Measurements from ENCODE around the gene MCF2L. TPM values are rescaled to one million over a fixed set of nuclear protein-coding genes. Genes with fewer than 3 reads are reported as not detected.

MCF2L gene
- total RNA-seq, 1 experiment from 2014 or later: 5.9 TPM

DNA sequence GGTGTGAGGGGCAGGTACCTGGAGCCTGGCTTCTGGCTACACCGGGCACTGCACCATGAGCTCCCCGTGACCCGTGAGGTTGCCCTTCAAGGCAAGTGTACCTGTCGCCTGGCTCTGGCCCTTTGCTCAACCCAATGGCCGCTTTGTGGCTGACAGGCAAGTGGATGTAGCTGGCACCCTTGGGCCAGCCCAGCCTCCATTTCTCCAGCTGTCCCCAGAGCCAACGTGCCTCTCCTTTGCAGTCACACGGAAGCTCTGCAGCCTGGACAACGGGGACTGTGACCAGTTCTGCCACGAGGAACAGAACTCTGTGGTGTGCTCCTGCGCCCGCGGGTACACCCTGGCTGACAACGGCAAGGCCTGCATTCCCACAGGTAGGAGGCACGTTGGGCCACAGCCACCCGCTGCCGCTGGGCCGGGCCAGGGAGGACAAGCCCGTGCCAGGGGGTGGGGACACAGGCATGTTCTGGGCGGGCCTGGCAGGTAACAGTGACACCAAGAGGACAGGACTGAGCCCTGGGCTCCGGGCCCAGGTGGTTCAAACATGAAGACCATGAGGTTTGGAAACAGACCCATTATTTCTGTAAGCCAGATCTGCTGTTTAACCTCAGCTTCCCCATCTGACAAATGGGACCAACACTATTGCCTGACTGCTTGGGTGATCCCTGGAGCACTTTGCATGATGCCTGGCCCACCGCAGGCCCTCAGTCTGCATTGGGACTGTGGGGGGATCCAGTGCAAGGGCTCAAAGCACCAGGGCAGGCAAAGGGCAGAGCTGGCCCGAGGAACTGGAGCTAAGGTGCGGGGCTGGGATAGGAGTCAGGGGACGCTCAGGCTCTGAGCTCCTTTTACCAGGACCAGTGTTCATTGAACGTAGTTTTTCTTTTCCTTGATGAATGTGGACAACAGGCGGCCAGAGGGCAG lies 171.9 kb downstream of the MCF2L start:
- Histone ChIP-seq H3K9me3 (ENCODE audit: low read length) (no peaks in the 10 kb centered on the region), H3K36me3 (ENCODE audit: low read depth, low read length) (no peaks in the 10 kb centered on the region), H3F3A (ENCODE audit: low read length, unreplicated experiment) (no peaks in the 10 kb centered on the region), H3K79me2 (ENCODE audit: low read length) (no peaks in the 10 kb centered on the region), H3K4me2 (ENCODE audit: low read length) (no peak overlapping the region), H3K27me3 (ENCODE audit: low read length) (0 out of 2 replicates have a peak, but pooled peaks cover 3% of the 10 kb centered on the region), H4K20me1 (ENCODE audit: low read length) (no peaks in the 10 kb centered on the region), H3K9ac (ENCODE audit: low read length) (no peak overlapping the region), H3K4me3 (ENCODE audit: low read length) (no peak overlapping the region), H3K9me2 (replicated peaks; ENCODE audit: low read length) (no peaks in the 10 kb centered on the region), H3K4me1 (ENCODE audit: insufficient read depth, low read length) (no peaks in the 10 kb centered on the region), H3K27ac (ENCODE audit: low read length) (no peak overlapping the region), H2AFZ (ENCODE audit: low read length) (no peak overlapping the region)
- TF ChIP-seq EZH2 (IDR thresholded peaks at IDR 0.05; ENCODE audit: low read length, unreplicated experiment) (no peak), EZH2phosphoT487 (IDR thresholded peaks at IDR 0.05; ENCODE audit: borderline replicate concordance, low read length) (no peak)
- TF ChIP-seq, protein P1, sequence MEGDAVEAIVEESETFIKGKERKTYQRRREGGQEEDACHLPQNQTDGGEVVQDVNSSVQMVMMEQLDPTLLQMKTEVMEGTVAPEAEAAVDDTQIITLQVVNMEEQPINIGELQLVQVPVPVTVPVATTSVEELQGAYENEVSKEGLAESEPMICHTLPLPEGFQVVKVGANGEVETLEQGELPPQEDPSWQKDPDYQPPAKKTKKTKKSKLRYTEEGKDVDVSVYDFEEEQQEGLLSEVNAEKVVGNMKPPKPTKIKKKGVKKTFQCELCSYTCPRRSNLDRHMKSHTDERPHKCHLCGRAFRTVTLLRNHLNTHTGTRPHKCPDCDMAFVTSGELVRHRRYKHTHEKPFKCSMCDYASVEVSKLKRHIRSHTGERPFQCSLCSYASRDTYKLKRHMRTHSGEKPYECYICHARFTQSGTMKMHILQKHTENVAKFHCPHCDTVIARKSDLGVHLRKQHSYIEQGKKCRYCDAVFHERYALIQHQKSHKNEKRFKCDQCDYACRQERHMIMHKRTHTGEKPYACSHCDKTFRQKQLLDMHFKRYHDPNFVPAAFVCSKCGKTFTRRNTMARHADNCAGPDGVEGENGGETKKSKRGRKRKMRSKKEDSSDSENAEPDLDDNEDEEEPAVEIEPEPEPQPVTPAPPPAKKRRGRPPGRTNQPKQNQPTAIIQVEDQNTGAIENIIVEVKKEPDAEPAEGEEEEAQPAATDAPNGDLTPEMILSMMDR (conservative IDR thresholded peaks at IDR 0.05; ENCODE audit: low read depth, low read length): no peak
- ATAC-seq: no peak
- BruUV-seq (replicated peaks): no TSS peak
- no peak for DNase-seq
- CTCF ChIA-PET: no interaction called here
- POLR2A ChIA-PET (ENCODE audit: unreplicated experiment): no interaction called here
- intact Hi-C loops (cut with micrococcal nuclease): no loop called here

DNA sequence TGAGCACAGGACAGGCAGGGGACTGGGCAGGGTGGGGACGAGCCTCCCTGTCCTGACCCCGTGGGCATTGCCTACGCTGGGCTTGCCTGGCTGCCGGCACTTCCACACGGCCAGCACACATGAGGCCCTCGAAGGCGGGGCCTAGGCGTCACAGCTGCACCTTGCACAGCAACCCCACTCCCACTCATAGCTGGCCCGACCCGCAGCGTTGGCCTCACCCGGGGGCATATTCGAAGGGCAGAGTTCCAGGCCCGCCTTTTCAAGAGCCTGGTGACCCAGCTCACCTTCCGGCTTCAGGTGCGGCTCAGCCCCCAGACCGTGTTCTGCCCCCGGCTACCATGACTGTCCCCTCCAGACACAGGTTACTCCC lies 172.6 kb downstream of the MCF2L start:
- H3K9ac ChIP-seq (ENCODE audit: low read length): no peak overlapping the region
- no peak overlapping the region for H2AFZ ChIP-seq (ENCODE audit: low read length)
- no peak for ATAC-seq
- no peaks in the 10 kb centered on the region for H3K27me3 ChIP-seq (ENCODE audit: low read length)
- no peak overlapping the region for H3K4me2 ChIP-seq (ENCODE audit: low read length)
- intact Hi-C loops (cut with micrococcal nuclease): no loop called here
- H3K4me1 ChIP-seq (ENCODE audit: insufficient read depth, low read length): no peaks in the 10 kb centered on the region
- H3K79me2 ChIP-seq (ENCODE audit: low read length): no peaks in the 10 kb centered on the region
- POLR2A ChIA-PET (ENCODE audit: unreplicated experiment): no interaction called here
- no peaks in the 10 kb centered on the region for H3K9me2 ChIP-seq (replicated peaks; ENCODE audit: low read length)
- no peaks in the 10 kb centered on the region for H3K36me3 ChIP-seq (ENCODE audit: low read depth, low read length)
- H4K20me1 ChIP-seq (ENCODE audit: low read length): no peaks in the 10 kb centered on the region
- H3K9me3 ChIP-seq (ENCODE audit: low read length): no peaks in the 10 kb centered on the region
- H3K27ac ChIP-seq (ENCODE audit: low read length): no peak overlapping the region
- TF ChIP-seq, protein P1 (conservative IDR thresholded peaks at IDR 0.05; ENCODE audit: low read depth, low read length): no peak
- no peak for TF ChIP-seq EZH2phosphoT487 (IDR thresholded peaks at IDR 0.05; ENCODE audit: borderline replicate concordance, low read length)
- TF ChIP-seq EZH2 (IDR thresholded peaks at IDR 0.05; ENCODE audit: low read length, unreplicated experiment): no peak
- H3K4me3 ChIP-seq (ENCODE audit: low read length): no peak overlapping the region
- BruUV-seq (replicated peaks): no TSS peak
- no peaks in the 10 kb centered on the region for H3F3A ChIP-seq (ENCODE audit: low read length, unreplicated experiment)
- DNase-seq: no peak
- CTCF ChIA-PET: no interaction called here

DNA sequence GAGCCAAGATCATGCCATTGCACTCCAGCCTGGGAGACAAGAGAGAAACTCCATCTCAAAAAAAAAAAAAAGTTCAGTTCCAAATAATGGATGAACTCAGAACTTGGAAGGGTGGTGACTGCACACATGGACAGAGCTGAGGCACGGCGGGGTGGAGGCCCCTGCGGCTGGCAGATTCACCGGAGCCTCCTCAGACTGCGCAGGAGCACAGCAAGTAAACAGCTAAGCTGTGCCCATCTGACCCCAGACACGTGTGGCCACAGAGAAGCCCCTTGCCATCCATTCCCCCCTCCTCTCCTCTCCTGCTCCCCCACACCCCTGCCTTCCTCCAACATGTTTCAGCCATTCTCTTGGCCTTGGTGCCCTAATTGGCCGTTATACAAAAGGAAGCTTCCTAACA lies 173.9 kb downstream of the MCF2L start:
- no peaks in the 10 kb centered on the region for H3K9me2 ChIP-seq (replicated peaks; ENCODE audit: low read length)
- POLR2A ChIA-PET (ENCODE audit: unreplicated experiment): no interaction called here
- H3K4me2 ChIP-seq (ENCODE audit: low read length): no peak overlapping the region
- H3K4me1 ChIP-seq (ENCODE audit: insufficient read depth, low read length): no peaks in the 10 kb centered on the region
- ATAC-seq: no peak
- no peak overlapping the region for H3K27ac ChIP-seq (ENCODE audit: low read length)
- DNase-seq: no peak
- no peak overlapping the region for H2AFZ ChIP-seq (ENCODE audit: low read length)
- no peak overlapping the region for H3K9ac ChIP-seq (ENCODE audit: low read length)
- H3K9me3 ChIP-seq (ENCODE audit: low read length): no peaks in the 10 kb centered on the region
- no peak overlapping the region for H3K4me3 ChIP-seq (ENCODE audit: low read length)
- no TSS peak for BruUV-seq (replicated peaks)
- H3K79me2 ChIP-seq (ENCODE audit: low read length): no peaks in the 10 kb centered on the region
- H4K20me1 ChIP-seq (ENCODE audit: low read length): no peaks in the 10 kb centered on the region
- no peaks in the 10 kb centered on the region for H3K36me3 ChIP-seq (ENCODE audit: low read depth, low read length)
- intact Hi-C loops (cut with micrococcal nuclease): no loop called here
- CTCF ChIA-PET: interaction anchor here (0.7 kb wide), 1 partner anchor 230 kb away, joined by 6 read pairs; no protein-coding TSS in a partner anchor
- H3F3A ChIP-seq (ENCODE audit: low read length, unreplicated experiment): no peaks in the 10 kb centered on the region
- no peaks in the 10 kb centered on the region for H3K27me3 ChIP-seq (ENCODE audit: low read length)
- TF ChIP-seq EZH2phosphoT487 (IDR thresholded peaks at IDR 0.05; ENCODE audit: borderline replicate concordance, low read length) (no peak), EZH2 (IDR thresholded peaks at IDR 0.05; ENCODE audit: low read length, unreplicated experiment) (no peak)
- TF ChIP-seq, protein P1 (conservative IDR thresholded peaks at IDR 0.05; ENCODE audit: low read depth, low read length): no peak
